Mucosa of descending colon (tissue), 3 donors: Measurements from ENCODE around the gene CLOCK. TPM values are rescaled to one million over a fixed set of nuclear protein-coding genes. Genes with fewer than 3 reads are reported as not detected.

Source experiments
- ATAC-seq: fragments of 200-7000 bp; cut with Tn5 transposase; one replicate; pipeline ENCODE4 v1.9.1; 2020; ENCODE audit warnings: mild to moderate bottlenecking, moderate library complexity
- DNase-seq, 3 donors: peaks; one replicate each; pipeline ENCODE4 v3.0.0-alpha.2; 2020
- H3K36me3 ChIP-seq: fragments of 200-600 bp; one replicate; pipeline ENCODE4 v1.8.0; 2021; ENCODE audit warnings: low read depth, mild to moderate bottlenecking
- H3K4me1 ChIP-seq: fragments of 200-600 bp; one replicate; pipeline ENCODE4 v1.8.0; 2021; ENCODE audit warnings: low read depth, mild to moderate bottlenecking
- H3K4me3 ChIP-seq: fragments of 200-600 bp; one replicate; pipeline ENCODE4 v1.8.0; 2021; ENCODE audit warnings: mild to moderate bottlenecking
- H3K9me3 ChIP-seq: fragments of 200-600 bp; one replicate; pipeline ENCODE4 v1.8.0; 2021; ENCODE audit warnings: mild to moderate bottlenecking
- intact Hi-C, 2 donors: fragments of 100-400 bp; cut with DNase I in 1 of 2; cut with micrococcal nuclease in 1 of 2; formaldehyde crosslinking; loops; one replicate each; pipeline versions ENCODE4 v1.11.0 to v1.11.1; 2022; cut with DNase I, micrococcal nuclease
- total RNA-seq, 3 donors: library from RNA; stranded (reverse); fragmentation: NEBNext Ultra II Directional in 2 of 3; extraction: Animal tissue kit (Norgen Biotek cat#: 25700) in 2 of 3; gene quantifications; one replicate each; pipeline versions ENCODE4 v1.2.1 to v1.2.4, GENCODE V29; 2021 to 2023
- TF ChIP-seq, protein P1 (sequence below): fragments of 200-600 bp; IDR thresholded peaks from one replicate; pipeline ENCODE4 v1.8.0; 2022; ENCODE audit warnings: antibody characterized with exemption, mild to moderate bottlenecking
- donor health status: DM: no; HTN: no; CAD: no; lungs with moderate emphysema.
- donor health status: DM: no; HTN: no; CAD: no.
- donor health status: DM: no; HTN: yes; CAD: no.

CLOCK gene
- total RNA-seq, 3 donors from 2014 or later = 17.4 to 33.1 (median 25.3) TPM

DNA sequence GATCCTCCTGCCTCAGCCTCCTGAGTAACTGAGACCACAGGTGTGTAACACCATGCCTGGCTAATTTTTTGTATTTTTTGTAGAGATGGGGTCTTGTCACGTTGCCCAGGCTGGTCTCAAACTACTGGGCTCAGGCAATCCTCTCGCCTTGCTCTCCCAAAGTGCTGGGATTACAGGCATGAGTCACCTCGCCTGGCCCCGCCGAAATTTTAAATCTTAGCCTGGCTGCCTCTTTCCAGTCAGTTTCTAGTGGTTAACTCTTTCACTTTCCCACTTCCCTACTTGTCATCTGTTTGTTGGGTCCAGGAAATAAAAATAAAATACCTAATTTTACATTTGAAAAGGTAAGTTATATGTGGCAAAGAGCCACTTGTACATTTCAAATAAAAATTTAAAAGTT, 88.5 kb downstream of the CLOCK start:
- Histone ChIP-seq H3K4me3 (no peak overlapping the region), H3K4me1 (no peaks in the 10 kb centered on the region), H3K36me3 (no peaks in the 10 kb centered on the region), H3K9me3 (no peaks in the 10 kb centered on the region)
- ATAC-seq (no peak), DNase-seq (no peak)
- intact Hi-C loops = no loop called here
- TF ChIP-seq, protein P1, sequence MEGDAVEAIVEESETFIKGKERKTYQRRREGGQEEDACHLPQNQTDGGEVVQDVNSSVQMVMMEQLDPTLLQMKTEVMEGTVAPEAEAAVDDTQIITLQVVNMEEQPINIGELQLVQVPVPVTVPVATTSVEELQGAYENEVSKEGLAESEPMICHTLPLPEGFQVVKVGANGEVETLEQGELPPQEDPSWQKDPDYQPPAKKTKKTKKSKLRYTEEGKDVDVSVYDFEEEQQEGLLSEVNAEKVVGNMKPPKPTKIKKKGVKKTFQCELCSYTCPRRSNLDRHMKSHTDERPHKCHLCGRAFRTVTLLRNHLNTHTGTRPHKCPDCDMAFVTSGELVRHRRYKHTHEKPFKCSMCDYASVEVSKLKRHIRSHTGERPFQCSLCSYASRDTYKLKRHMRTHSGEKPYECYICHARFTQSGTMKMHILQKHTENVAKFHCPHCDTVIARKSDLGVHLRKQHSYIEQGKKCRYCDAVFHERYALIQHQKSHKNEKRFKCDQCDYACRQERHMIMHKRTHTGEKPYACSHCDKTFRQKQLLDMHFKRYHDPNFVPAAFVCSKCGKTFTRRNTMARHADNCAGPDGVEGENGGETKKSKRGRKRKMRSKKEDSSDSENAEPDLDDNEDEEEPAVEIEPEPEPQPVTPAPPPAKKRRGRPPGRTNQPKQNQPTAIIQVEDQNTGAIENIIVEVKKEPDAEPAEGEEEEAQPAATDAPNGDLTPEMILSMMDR = no peak

DNA sequence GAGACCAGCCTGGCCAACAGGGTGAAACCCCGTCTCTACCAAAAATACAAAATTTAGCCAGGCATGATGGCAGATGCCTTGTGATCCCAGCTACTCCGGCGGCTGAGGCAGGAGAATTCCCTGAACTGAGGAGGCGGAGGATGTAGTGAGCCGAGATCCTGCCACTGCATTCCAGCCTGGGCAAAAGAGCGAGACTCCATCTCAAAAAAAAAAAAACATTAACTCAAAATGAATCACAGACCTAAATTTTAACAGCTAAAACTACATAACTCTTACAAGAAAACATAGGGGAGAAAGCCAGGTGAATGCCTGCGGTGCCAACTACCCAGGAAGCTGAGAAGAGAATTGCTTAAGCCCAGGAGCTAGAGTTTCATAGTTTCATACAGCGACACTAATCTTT, 96.1 kb downstream of the CLOCK start:
- DNase-seq (no peak), ATAC-seq (no peak)
- intact Hi-C loops = no loop called here
- H3K4me3 ChIP-seq = no peak overlapping the region
- no peaks in the 10 kb centered on the region for H3K36me3 ChIP-seq
- TF ChIP-seq, protein P1 = no peak
- H3K4me1 ChIP-seq = no peaks in the 10 kb centered on the region
- H3K9me3 ChIP-seq = no peaks in the 10 kb centered on the region

DNA sequence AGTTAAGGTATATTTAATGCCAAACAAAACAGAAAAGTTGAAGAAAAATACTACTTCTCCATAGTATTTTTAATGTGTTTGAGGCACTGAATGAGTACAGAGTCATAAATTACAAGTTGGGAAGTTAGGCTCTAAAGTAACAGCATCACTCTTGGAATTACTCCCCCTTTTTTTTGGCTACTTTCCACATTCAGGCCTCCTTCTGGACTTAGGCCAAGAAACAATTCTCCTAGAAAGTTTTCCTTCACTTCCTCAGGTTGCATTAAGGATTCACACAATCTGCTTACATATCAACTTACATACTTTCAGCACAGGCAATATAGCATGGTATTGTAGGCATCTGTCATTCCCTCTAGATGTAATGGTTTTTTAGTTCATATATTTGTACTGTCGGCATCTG, 98.9 kb downstream of the CLOCK start:
- TF ChIP-seq, protein P1 = no peak
- intact Hi-C loops = no loop called here
- DNase-seq (no peak), ATAC-seq (no peak)
- Histone ChIP-seq H3K4me1 (no peaks in the 10 kb centered on the region), H3K9me3 (no peaks in the 10 kb centered on the region), H3K4me3 (no peak overlapping the region), H3K36me3 (no peaks in the 10 kb centered on the region)

DNA sequence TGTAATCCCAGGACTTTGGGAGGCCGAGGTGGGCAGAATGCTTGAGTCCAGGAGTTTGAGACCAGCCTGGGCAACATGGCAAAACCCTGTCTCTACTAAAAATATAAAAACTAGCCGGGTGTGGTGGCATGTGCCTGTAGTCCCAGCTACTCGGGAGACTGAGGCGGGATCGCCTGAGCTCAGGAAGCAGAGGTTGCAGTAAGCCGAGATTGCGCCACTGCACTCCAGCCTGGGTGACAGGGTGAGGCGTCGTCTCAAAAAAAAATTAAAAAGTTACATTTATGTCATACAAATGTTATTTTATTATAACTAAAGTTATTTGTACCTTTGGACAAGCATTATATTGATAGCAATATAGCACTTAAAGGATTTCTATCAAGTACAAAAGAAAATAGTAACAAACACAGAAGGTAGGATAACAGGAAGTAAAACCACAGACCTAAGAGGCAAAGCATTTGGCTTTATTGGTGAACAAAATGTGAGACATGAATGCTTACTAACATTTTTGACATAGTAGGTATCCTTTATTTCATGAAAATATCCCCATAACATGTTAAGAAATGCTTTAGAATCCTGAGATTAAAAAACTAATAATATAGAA, 99.5 kb downstream of the CLOCK start:
- TF ChIP-seq, protein P1 = no peak
- DNase-seq (no peak), ATAC-seq (no peak)
- Histone ChIP-seq H3K4me1 (no peaks in the 10 kb centered on the region), H3K4me3 (no peak overlapping the region), H3K36me3 (no peaks in the 10 kb centered on the region), H3K9me3 (no peaks in the 10 kb centered on the region)
- intact Hi-C loops = no loop called here

DNA sequence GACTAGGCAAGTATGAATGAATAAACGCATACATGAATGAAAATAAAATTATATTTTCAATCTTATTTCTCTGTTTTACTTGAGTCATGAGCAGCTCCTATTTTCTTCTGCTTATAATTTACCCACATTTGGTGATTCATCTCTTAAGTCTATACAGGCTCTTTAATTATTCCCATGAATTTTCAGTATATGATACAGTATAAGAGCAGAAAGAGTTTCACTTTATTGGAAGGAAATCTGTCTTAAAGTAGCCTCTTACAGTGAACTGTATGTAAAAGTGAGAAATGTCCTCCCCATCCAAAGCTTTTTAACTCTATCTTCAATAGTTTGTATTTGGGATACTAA, 100.2 kb downstream of the CLOCK start:
- no peaks in the 10 kb centered on the region for H3K4me1 ChIP-seq

More for the DNA sequence above, 100.2 kb downstream of the CLOCK start:
- TF ChIP-seq, protein P1 = no peak
- DNase-seq (no peak), ATAC-seq (no peak)
- intact Hi-C loops = no loop called here
- Histone ChIP-seq H3K36me3 (no peaks in the 10 kb centered on the region), H3K4me3 (no peak overlapping the region), H3K9me3 (no peaks in the 10 kb centered on the region)
